GM12874 (cell line): ENCODE results near the gene NAA80.

Experiments used
- CTCF ChIP-seq: IDR thresholded peaks from 2 replicates; pipeline ENCODE4 v1.5.1; 2011; ENCODE audit warnings: low read depth, mild to moderate bottlenecking, control low read depth, low read length, moderate library complexity; ENCODE audit not compliant: insufficient read depth

The NAA80 gene

GRCh38 chr3:50298836-50299637 lies at the start of gene NAA80, which contains the start of gene HYAL3:
TSS of gene NAA80 (minus strand) at chr3:50299405. CDS start at chr3:50297463, 1,942 bp downstream.
TSS of gene HYAL3 (minus strand) at chr3:50299405. CDS start at chr3:50295602, 3,803 bp downstream.
- peak; percentile 40 for TF ChIP-seq CTCF

- TF ChIP-seq CTCF, result peak; percentile 60
These were observed 48.1 kb upstream of the NAA80 start for GRCh38 chr3:50347187-50347813.

- TF ChIP-seq CTCF, result no peak
These were observed 46.5 kb upstream of the NAA80 start, which contains the start of gene ZMYND10 for GRCh38 chr3:50345586-50346234. TSS of gene ZMYND10 (minus strand) at chr3:50345732. CDS start at chr3:50345579, 153 bp downstream.

GRCh38 chr3:50345008-50345407 lies 45.8 kb upstream of the NAA80 start:
- no peak for TF ChIP-seq CTCF

GRCh38 chr3:50342813-50343633 lies 43.8 kb upstream of the NAA80 start:
- no peak for TF ChIP-seq CTCF

- no peak for TF ChIP-seq CTCF
These were observed 42.9 kb upstream of the NAA80 start for GRCh38 chr3:50341996-50342650.
